Neural progenitor cell (in vitro differentiated cells): ENCODE measurements around the gene TBC1D24. TPM values are rescaled to one million over a fixed set of nuclear protein-coding genes. Genes with fewer than 3 reads are reported as not detected.

Experiments
- DNase-seq: peaks from one replicate; pipeline ENCODE4 v3.0.0-alpha.2; 2016; ENCODE audit warnings: low spot score
- H2AFZ ChIP-seq: fragments of 200-600 bp; sonication (generic); replicated peaks from 2 replicates; pipeline ENCODE4 v1.6.1; 2016; ENCODE audit warnings: antibody characterized with exemption
- H3F3A ChIP-seq: fragments of 200-600 bp; sonication (generic); 2 replicates; pipeline ENCODE4 v1.6.1; 2016; ENCODE audit warnings: antibody characterized with exemption, low read depth
- H3K27ac ChIP-seq: fragments of 200-600 bp; sonication (generic); 2 replicates; pipeline ENCODE4 v1.5.1; 2016; ENCODE audit warnings: mild to moderate bottlenecking
- H3K27me3 ChIP-seq: fragments of 200-600 bp; sonication (generic); 2 replicates; pipeline ENCODE4 v1.6.1; 2016; ENCODE audit warnings: mild to moderate bottlenecking, moderate library complexity
- H3K36me3 ChIP-seq: fragments of 200-600 bp; sonication (generic); 2 replicates; pipeline ENCODE4 v1.5.1; 2016
- H3K4me1 ChIP-seq: fragments of 200-600 bp; sonication (generic); 2 replicates; pipeline ENCODE4 v1.6.1; 2016; ENCODE audit warnings: mixed run types
- H3K4me2 ChIP-seq: fragments of 200-600 bp; sonication (generic); 2 replicates; pipeline ENCODE4 v1.6.1; 2016
- H3K4me3 ChIP-seq: fragments of 200-600 bp; sonication (generic); 2 replicates; pipeline ENCODE4 v1.5.1; 2016
- H3K79me2 ChIP-seq: fragments of 200-600 bp; sonication (generic); 2 replicates; pipeline ENCODE4 v1.6.1; 2016; ENCODE audit warnings: low read depth
- H3K9ac ChIP-seq: fragments of 200-600 bp; sonication (generic); 2 replicates; pipeline ENCODE4 v1.6.1; 2016
- H3K9me3 ChIP-seq: fragments of 200-600 bp; sonication (generic); 2 replicates; pipeline ENCODE4 v1.5.1; 2016; ENCODE audit warnings: low read depth
- H4K20me1 ChIP-seq: fragments of 200-600 bp; sonication (generic); 2 replicates; pipeline ENCODE4 v1.6.1; 2016; ENCODE audit warnings: low read depth
- H3K27ac Mint-ChIP-seq: 3 replicates; pipeline ENCODE4 v1.8.0; 2021; ENCODE audit warnings: mixed read lengths
- H3K27me3 Mint-ChIP-seq: 2 replicates; pipeline ENCODE4 v1.8.0; 2022; ENCODE audit warnings: low read depth, mild to moderate bottlenecking, inconsistent platforms, moderate library complexity, mixed read lengths; ENCODE audit not compliant: insufficient read depth
- H3K36me3 Mint-ChIP-seq: 3 replicates; pipeline ENCODE4 v1.8.0; 2021; ENCODE audit warnings: mixed read lengths
- H3K4me1 Mint-ChIP-seq: 3 replicates; pipeline ENCODE4 v1.8.0; 2021; ENCODE audit warnings: mixed read lengths
- H3K4me3 Mint-ChIP-seq: 3 replicates; pipeline ENCODE4 v1.8.0; 2021; ENCODE audit warnings: mild to moderate bottlenecking, moderate library complexity, mixed read lengths
- H3K9me3 Mint-ChIP-seq: 3 replicates; pipeline ENCODE4 v1.8.0; 2020; ENCODE audit warnings: mixed read lengths
- CTCF ChIP-seq: fragments of 200-600 bp; sonication (generic); IDR thresholded peaks from 2 replicates; pipeline ENCODE4 v1.5.1; 2017; ENCODE audit warnings: antibody characterized with exemption, mild to moderate bottlenecking
- EZH2 ChIP-seq: fragments of 200-600 bp; sonication (generic); IDR thresholded peaks from 2 replicates; pipeline ENCODE4 v1.6.1; 2017; ENCODE audit warnings: antibody characterized with exemption, mild to moderate bottlenecking, moderate library complexity
- EZH2phosphoT487 ChIP-seq: fragments of 200-600 bp; sonication (generic); IDR thresholded peaks from 2 replicates; pipeline ENCODE4 v1.6.1; 2017; ENCODE audit warnings: antibody characterized with exemption
- total RNA-seq: library from RNA; depleted of rRNA; stranded (reverse); fragments of >200 nt; gene quantifications from 2 replicates; pipeline ENCODE4 v1.2.3, GENCODE V29; 2015; ENCODE audit warnings: low replicate concordance

Gene TBC1D24
- total RNA-seq, 1 donor from 2014 or later, result 8.2 TPM

GRCh38 chr16:2500430-2500917 lies 25.5 kb downstream of the TBC1D24 start:
- Mint-ChIP-seq H3K27me3 (peaks cover 3% of the 10 kb centered on the region), H3K27ac (no peak overlapping the region), H3K36me3 (peaks cover 3% of the 10 kb centered on the region), H3K9me3 (no peaks in the 10 kb centered on the region), H3K4me1 (peaks cover 3% of the 10 kb centered on the region), H3K4me3 (no peak overlapping the region)
- Histone ChIP-seq H2AFZ (no peak overlapping the region), H3K9ac (no peak overlapping the region), H3K79me2 (no peaks in the 10 kb centered on the region), H3K4me3 (no peak overlapping the region), H3K27ac (no peak overlapping the region), H4K20me1 (no peaks in the 10 kb centered on the region), H3F3A (peaks cover 4% of the 10 kb centered on the region), H3K4me1 (peaks cover 6% of the 10 kb centered on the region), H3K4me2 (no peak overlapping the region), H3K27me3 (no peaks in the 10 kb centered on the region), H3K36me3 (no peaks in the 10 kb centered on the region), H3K9me3 (no peaks in the 10 kb centered on the region)
- no peak for TF ChIP-seq CTCF
- TF ChIP-seq EZH2, result no peak
- peak; percentile 29 for DNase-seq

GRCh38 chr16:2500918-2501750 lies 26.2 kb downstream of the TBC1D24 start:
- peak overlapping the region; percentile 63 for H3K4me3 Mint-ChIP-seq

GRCh38 chr16:2501946-2502895 lies 27.3 kb downstream of the TBC1D24 start:
- peaks cover 3% of the 10 kb centered on the region for H3K4me1 Mint-ChIP-seq
- Histone ChIP-seq H2AFZ (peak overlapping the region; percentile 90), H3K79me2 (no peaks in the 10 kb centered on the region), H3K4me3 (peak overlapping the region; percentile 51), H3F3A (peaks cover 4% of the 10 kb centered on the region), H3K36me3 (no peaks in the 10 kb centered on the region), H3K9ac (no peak overlapping the region), H3K27ac (no peak overlapping the region), H3K4me1 (peaks cover 6% of the 10 kb centered on the region), H3K27me3 (no peaks in the 10 kb centered on the region), H4K20me1 (no peaks in the 10 kb centered on the region), H3K4me2 (peak overlapping the region; percentile 83), H3K9me3 (no peaks in the 10 kb centered on the region)
- DNase-seq, result no peak
- H3K27me3 Mint-ChIP-seq, result peaks cover 3% of the 10 kb centered on the region
- H3K27ac Mint-ChIP-seq, result no peak overlapping the region
- H3K4me3 Mint-ChIP-seq, result peak overlapping the region; percentile 63
- H3K36me3 Mint-ChIP-seq, result peaks cover 3% of the 10 kb centered on the region
- no peak for TF ChIP-seq EZH2phosphoT487
- TF ChIP-seq CTCF, result no peak
- no peak for TF ChIP-seq EZH2
- H3K9me3 Mint-ChIP-seq, result no peaks in the 10 kb centered on the region

More at GRCh38 chr16:2500918-2501750, 26.2 kb downstream of the TBC1D24 start:
- no peaks in the 10 kb centered on the region for H3K79me2 ChIP-seq
- Mint-ChIP-seq H3K4me1 (peaks cover 3% of the 10 kb centered on the region), H3K9me3 (no peaks in the 10 kb centered on the region), H3K27me3 (peaks cover 3% of the 10 kb centered on the region), H3K27ac (no peak overlapping the region), H3K36me3 (peaks cover 3% of the 10 kb centered on the region)
- no peaks in the 10 kb centered on the region for H3K9me3 ChIP-seq
- H3K27me3 ChIP-seq, result no peaks in the 10 kb centered on the region
- peak; percentile 91 for DNase-seq
- H3F3A ChIP-seq, result peaks cover 4% of the 10 kb centered on the region
- H3K36me3 ChIP-seq, result no peaks in the 10 kb centered on the region
- TF ChIP-seq CTCF (peak; percentile 99), EZH2phosphoT487 (no peak)
- no peaks in the 10 kb centered on the region for H4K20me1 ChIP-seq
- peak overlapping the region; percentile 90 for H2AFZ ChIP-seq
- peaks cover 6% of the 10 kb centered on the region for H3K4me1 ChIP-seq
- peak overlapping the region; percentile 83 for H3K4me2 ChIP-seq
- no peak overlapping the region for H3K27ac ChIP-seq
- H3K4me3 ChIP-seq, result peak overlapping the region; percentile 51
- no peak overlapping the region for H3K9ac ChIP-seq
